Stimulated activated CD4-positive, alpha-beta T cell treated with anti-CD3 and anti-CD28 coated beads, TNF-alpha, amount 100 ng/mL, for 1 hour (primary cell): ENCODE data around the gene PNRC2.
"Not testable (repeated sequence)": the region's sequence is repeated elsewhere in the genome, so short reads cannot be mapped to it uniquely, and the experiment has no call there.

ENCODE experiments used
- DNase-seq, 3 donors: peaks; one replicate each; pipeline ENCODE4 v3.0.0-alpha.2; 2020; ENCODE audit warnings: low read depth in 3 of 3, low spot score in 1 of 3

The PNRC2 gene

DNA sequence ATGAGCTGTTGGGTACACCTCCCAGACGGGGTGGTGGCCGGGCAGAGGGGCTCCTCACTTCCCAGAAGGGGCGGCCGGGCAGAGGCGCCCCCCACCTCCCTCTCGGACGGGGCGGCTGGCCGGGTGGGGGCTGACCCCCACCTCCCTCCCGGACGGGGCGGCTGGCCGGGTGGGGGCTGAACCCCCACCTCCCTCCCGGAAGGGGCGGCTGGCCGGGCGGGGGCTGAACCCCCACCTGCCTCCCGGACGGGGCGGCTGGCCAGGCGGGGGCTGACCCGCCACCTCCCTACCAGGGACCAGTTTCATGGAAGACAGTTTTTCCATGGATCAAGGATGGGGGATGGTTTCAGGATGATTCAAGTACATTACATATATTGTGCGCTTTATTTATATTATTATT lies 27.4 kb downstream of the PNRC2 start:
- DNase-seq: not testable (repeated sequence)

DNA sequence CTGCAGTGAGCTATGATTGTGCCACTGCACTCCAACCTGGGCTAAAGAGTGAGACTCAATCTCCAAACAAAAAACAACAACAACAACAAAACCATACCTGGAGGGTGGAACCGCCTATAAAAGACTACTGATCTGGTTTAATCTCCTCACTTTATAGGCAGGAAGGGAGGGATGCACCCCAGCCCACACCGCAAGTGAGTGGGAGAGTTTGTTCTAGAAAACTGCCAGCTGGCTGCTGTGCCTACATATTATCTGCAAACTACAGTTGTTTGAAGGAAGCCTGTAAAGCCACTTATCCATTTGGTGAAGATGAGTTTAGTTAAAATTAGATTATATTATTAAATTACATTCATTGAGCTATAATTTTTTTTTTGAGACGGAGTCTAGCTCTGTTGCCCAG lies 29.6 kb downstream of the PNRC2 start:
- no peak for DNase-seq

- DNase-seq: not testable (repeated sequence)
These were observed 32.4 kb downstream of the PNRC2 start for GRCh38 chr1:23992011-23992410.

DNA sequence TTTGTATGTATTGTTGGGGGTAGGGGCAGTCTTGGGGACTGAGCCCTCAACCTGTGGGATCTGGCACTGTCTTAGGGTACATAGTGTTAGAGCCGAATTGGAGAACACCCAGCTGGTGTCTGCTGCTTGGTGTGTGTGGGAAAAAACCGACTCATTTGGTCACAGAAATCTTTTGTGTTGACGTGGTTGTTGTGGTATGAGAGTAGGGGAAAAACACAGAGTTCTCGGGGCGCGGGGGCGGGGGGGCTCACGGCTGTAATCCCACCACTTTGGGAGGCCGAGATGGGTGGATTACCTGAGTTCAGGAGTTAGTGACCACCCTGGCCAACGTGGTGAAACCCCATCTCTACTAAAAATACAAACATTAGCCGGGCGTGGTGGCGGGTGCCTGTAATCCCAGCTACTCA lies 35.8 kb downstream of the PNRC2 start:
- DNase-seq: no peak

DNA sequence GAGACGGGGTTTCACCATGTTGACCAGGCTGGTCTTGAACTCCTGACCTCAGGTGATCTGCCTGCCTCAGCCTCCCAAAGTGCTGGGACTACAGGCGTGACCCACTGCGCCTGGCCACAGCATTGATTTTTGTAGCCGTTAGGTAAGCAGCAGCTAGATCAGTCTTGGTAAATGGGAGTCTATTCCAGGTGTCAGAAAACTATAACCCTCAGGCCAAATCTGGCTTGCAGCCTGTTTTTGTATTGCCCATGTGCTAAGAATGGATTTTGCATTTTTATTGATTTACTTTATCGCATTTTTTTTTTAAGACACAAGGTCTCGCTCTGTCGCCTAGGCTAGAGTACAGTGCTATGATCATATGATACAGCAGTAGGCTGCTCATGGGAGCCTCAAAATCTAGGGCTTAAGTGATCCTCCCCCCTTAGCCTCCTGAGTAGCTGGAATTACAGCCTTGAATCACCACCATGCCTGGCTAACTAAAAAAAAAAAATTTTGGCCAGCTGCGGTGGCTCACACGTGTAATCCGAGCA lies 37.1 kb downstream of the PNRC2 start:
- DNase-seq: no peak

GRCh38 chr1:23997812-23998211 lies 38.2 kb downstream of the PNRC2 start:
- no peak for DNase-seq

GRCh38 chr1:23999156-23999671 lies 39.6 kb downstream of the PNRC2 start:
- DNase-seq: no peak

DNA sequence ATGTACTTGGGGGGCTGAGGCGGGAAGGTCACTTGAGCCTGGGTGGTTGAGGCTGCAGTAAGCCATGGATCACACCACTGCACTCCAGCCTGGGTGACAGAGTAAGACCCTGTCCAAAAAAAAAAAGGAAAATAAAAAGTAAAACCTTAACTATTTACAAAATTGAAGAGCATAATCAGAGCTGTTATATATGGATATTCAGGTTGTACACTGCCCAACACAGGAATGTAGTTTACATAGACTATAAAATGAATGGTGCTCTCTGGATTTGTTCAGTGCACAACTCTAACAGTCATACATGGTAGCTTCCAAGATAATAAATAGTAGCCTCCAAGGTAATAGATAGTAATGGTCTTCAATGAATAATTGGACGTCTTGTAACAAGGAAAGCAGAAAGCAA lies 43.1 kb downstream of the PNRC2 start:
- no peak for DNase-seq

DNA sequence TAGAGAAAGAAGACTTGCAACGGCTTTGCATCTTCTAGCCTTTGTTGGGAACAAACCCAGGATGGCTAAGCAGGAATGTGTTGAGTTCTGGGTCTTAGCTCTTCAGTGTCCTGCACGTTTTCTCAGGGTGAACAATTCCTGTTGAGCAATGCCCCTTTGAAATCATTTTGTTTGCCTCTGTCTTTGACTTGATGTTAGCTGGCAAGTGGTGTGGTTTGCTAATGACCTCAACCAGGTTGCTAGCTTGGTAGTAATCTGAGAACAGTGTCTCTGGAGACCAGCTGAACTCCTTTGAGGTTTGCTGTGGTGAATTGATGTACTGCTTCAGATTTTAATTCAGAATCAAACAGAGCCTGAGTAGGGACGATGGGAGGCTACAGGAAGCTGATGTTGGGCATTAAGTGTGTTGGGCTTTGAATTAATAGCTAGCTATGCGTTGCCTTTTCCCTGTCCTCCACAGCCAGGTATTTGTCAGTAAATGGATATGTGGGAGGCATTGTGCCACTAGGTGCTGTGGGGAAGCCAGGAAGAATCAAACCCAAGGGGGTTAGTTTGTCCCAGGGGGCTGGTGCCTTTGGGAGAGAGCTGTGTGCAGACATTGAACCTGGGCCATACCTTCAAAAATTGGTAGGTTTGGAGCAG lies 43.8 kb downstream of the PNRC2 start:
- DNase-seq: no peak

GRCh38 chr1:24004132-24004531 lies 44.5 kb downstream of the PNRC2 start:
- no peak for DNase-seq

GRCh38 chr1:24005163-24005562 lies 45.5 kb downstream of the PNRC2 start:
- DNase-seq: no peak

DNA sequence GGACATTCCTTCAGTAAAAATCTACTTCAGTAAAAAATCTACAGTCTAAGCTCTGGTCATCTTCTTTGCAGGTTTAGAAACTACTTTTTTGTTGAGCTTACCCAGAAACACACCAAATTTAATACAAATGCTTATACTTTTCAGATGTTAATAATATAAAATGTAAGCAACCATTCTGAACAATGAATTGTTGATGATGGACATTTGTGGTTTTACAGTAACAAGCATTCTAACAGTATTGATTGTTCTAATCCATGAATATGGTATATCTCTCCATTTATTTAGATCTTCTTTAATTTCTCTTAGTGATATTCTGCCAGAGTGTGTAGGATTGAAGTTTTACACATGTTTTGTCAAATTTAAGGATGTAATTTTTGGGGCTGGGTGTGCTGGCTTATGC lies 47.5 kb downstream of the PNRC2 start:
- DNase-seq: no peak

DNA sequence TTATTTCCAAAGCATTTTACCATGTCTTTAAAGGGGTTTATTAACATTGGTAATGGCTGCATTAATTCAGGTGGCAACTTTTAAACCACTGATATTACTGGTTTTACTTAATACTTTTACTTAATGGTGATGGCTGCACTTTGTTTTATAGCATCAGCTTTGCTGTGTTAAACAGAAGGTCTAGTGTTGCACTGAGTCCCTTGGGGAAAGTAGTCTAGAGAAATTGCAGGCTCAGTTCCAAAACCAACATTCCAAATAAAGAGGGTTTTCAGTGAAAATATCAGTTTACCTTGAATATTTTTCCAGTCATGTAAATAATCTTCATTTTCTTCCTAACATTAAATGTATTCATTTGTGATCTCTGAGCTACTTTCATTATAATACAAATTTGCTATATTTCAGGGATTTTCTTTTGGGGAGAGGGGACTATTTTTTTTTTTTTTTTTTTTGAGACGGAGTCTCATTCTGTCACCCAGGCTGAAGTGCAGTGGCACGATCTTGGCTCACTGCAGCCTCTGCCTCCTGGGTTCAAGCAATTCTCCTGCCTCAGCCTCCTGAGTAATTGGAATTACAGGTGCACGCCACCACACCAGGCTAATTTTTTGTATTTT lies 49.1 kb downstream of the PNRC2 start:
- DNase-seq: not testable (repeated sequence)

- DNase-seq: no peak
These were observed 49.8 kb downstream of the PNRC2 start for GRCh38 chr1:24009406-24009805.

GRCh38 chr1:24010650-24011049 lies 51.0 kb downstream of the PNRC2 start:
- DNase-seq: no peak

- not testable (repeated sequence) for DNase-seq
These were observed 53.2 kb downstream of the PNRC2 start for GRCh38 chr1:24012878-24013277.
